Endothelial cell of umbilical vein (primary cell): Measurements from ENCODE around the gene RABIF. TPM values are rescaled to one million over a fixed set of nuclear protein-coding genes. Genes with fewer than 3 reads are reported as not detected.

ENCODE experiments used
- BruUV-seq: library from RNA; stranded (reverse); fragments of 400-500 nt; replicated peaks from 2 replicates; lab custom pipeline; 2021; lab: Mats Ljungman, UMichigan
- CTCF ChIA-PET: fragments of 300-600, 350-600 bp; sonication (Branson Sonifier 250); formaldehyde crosslinking; loops from one replicate; lab custom pipeline; 2021; ENCODE audit warnings: antibody characterized with exemption, inconsistent platforms; lab: Charles Lee
- POLR2A ChIA-PET: fragments of 300-600, 350-600 bp; sonication (Branson Sonifier 250); formaldehyde crosslinking; loops from one replicate; lab custom pipeline; 2021; ENCODE audit warnings: antibody characterized with exemption, inconsistent platforms; lab: Charles Lee
- DNase-seq: peaks from one replicate; pipeline ENCODE4 v3.0.0-alpha.2; 2011; ENCODE audit warnings: low read depth, low spot score
- FAIRE-seq: peaks from 2 replicates; lab custom pipeline; 2011; peaks lifted over from hg19 to GRCh38; lab: Jason Lieb, UNC
- H2AFZ ChIP-seq: 2 replicates; pipeline ENCODE4 v1.6.0; 2012; ENCODE audit warnings: low read depth, low read length, control low read depth, inconsistent platforms
- H3K27ac ChIP-seq: 2 replicates; pipeline ENCODE4 v1.5.1; 2011; ENCODE audit warnings: low read depth, mild to moderate bottlenecking, control low read depth, low read length, moderate library complexity; ENCODE audit not compliant: insufficient read depth
- H3K27me3 ChIP-seq, 2 experiments: 2 replicates each; pipeline versions ENCODE4 v1.6.0 to v1.6.1; 2011; ENCODE audit warnings: low read length in 2 of 2, mixed read lengths in 1 of 2; ENCODE audit not compliant: control insufficient read depth in 2 of 2, insufficient read depth in 2 of 2
- H3K36me3 ChIP-seq, 2 experiments: 2 replicates in 1 of 2; 3 replicates in 1 of 2; pipeline ENCODE4 v1.5.1; 2011; ENCODE audit warnings: low read length in 2 of 2, mild to moderate bottlenecking in 1 of 2, moderate library complexity in 1 of 2; ENCODE audit not compliant: control insufficient read depth in 2 of 2, insufficient read depth in 2 of 2; ENCODE audit errors: extremely low read depth in 1 of 2
- H3K4me1 ChIP-seq: 3 replicates; pipeline ENCODE4 v1.5.1; 2011; ENCODE audit warnings: mild to moderate bottlenecking, low read length; ENCODE audit not compliant: control insufficient read depth, insufficient read depth; ENCODE audit errors: extremely low read depth
- H3K4me2 ChIP-seq: 2 replicates; pipeline ENCODE4 v1.6.1; 2011; ENCODE audit warnings: low read length, control low read depth, mixed read lengths; ENCODE audit not compliant: insufficient read depth
- H3K4me3 ChIP-seq, 3 experiments: fragments of 200-600 bp in 1 of 3; sonication (generic), shearing (Covaris generic) in 1 of 3; replicated peaks in 1 of 3; 2 replicates each; pipeline ENCODE4 v1.5.1; 2011 to 2016; ENCODE audit warnings: control low read depth in 3 of 3, low read length in 3 of 3, mild to moderate bottlenecking in 2 of 3, inconsistent platforms in 1 of 3, low read depth in 1 of 3, moderate library complexity in 1 of 3; ENCODE audit not compliant: insufficient read depth in 1 of 3
- H3K79me2 ChIP-seq: 2 replicates; pipeline ENCODE4 v1.6.0; 2012; ENCODE audit warnings: low read length, inconsistent platforms; ENCODE audit not compliant: control insufficient read depth, insufficient read depth
- H3K9ac ChIP-seq: replicated peaks from 2 replicates; pipeline ENCODE3; 2011; ENCODE audit warnings: low read length, control low read depth; ENCODE audit not compliant: insufficient read depth; ENCODE audit errors: extremely low read depth
- H3K9me1 ChIP-seq: replicated peaks from 3 replicates; pipeline ENCODE4 v1.6.0; 2011; ENCODE audit warnings: mild to moderate bottlenecking, low read length; ENCODE audit not compliant: control insufficient read depth, insufficient read depth; ENCODE audit errors: extremely low read depth
- H3K9me3 ChIP-seq: replicated peaks from 2 replicates; pipeline ENCODE4 v1.5.1; 2012; ENCODE audit warnings: low read length, inconsistent platforms; ENCODE audit not compliant: control insufficient read depth, insufficient read depth
- H4K20me1 ChIP-seq: replicated peaks from 2 replicates; pipeline ENCODE3; 2011; ENCODE audit warnings: mild to moderate bottlenecking, low read length; ENCODE audit not compliant: control insufficient read depth, insufficient read depth; ENCODE audit errors: extremely low read depth
- CTCF ChIP-seq, 2 donors: IDR thresholded peaks; 1 replicate in 1 of 2; 2 replicates in 1 of 2; pipeline ENCODE4 v1.5.1; 2011; ENCODE audit warnings: low read length in 2 of 2, mild to moderate bottlenecking in 2 of 2, moderate library complexity in 2 of 2, control low read depth in 1 of 2, inconsistent platforms in 1 of 2, low read depth in 1 of 2; ENCODE audit not compliant: insufficient read depth in 1 of 2; ENCODE audit errors: extremely low read depth in 1 of 2
- EZH2 ChIP-seq: IDR thresholded peaks from 2 replicates; pipeline ENCODE4 v1.6.1; 2012; ENCODE audit warnings: borderline replicate concordance, low read depth, mild to moderate bottlenecking, moderate library complexity, low read length, inconsistent platforms; ENCODE audit not compliant: severe bottlenecking
- FOS ChIP-seq: IDR thresholded peaks from 2 replicates; pipeline ENCODE4 v1.6.1; 2011; ENCODE audit warnings: mild to moderate bottlenecking, low read length, moderate library complexity, borderline replicate concordance; ENCODE audit not compliant: insufficient read depth
- GATA2 ChIP-seq: IDR thresholded peaks from 2 replicates; pipeline ENCODE4 v1.7.0; 2011; ENCODE audit warnings: low read depth, mild to moderate bottlenecking, moderate library complexity, mixed read lengths, low read length; ENCODE audit not compliant: insufficient read length, insufficient read depth
- JUN ChIP-seq: IDR thresholded peaks from 2 replicates; pipeline ENCODE4 v1.6.1; 2011; ENCODE audit warnings: borderline replicate concordance, low read depth; ENCODE audit not compliant: insufficient read length, insufficient read depth
- MAX ChIP-seq: IDR thresholded peaks from 2 replicates; pipeline ENCODE4 v1.6.1; 2011; ENCODE audit not compliant: insufficient read depth, insufficient read length
- MYC ChIP-seq: IDR thresholded peaks from one replicate; pipeline ENCODE4 v1.6.1; 2011; ENCODE audit warnings: mild to moderate bottlenecking, low read depth, low read length
- POLR2A ChIP-seq: IDR thresholded peaks from 2 replicates; pipeline ENCODE4 v1.6.1; 2012; ENCODE audit warnings: low read depth, mild to moderate bottlenecking, control low read depth, low read length
- POLR2AphosphoS5 ChIP-seq: IDR thresholded peaks from 2 replicates; pipeline ENCODE4 v1.6.1; 2012; ENCODE audit warnings: low read depth, mild to moderate bottlenecking, control low read depth, low read length, moderate library complexity; ENCODE audit not compliant: insufficient read depth
- dilution Hi-C: fragments of 300-500 bp; cut with MboI; formaldehyde crosslinking; loops from one replicate; pipeline ENCODE4 v1.15.0; 2019; ENCODE audit warnings: low sequenced_read_pairs; ENCODE audit not compliant: extremely low pct_ligation_motif_present
- intact Hi-C: fragments of 100-400 bp; cut with micrococcal nuclease; formaldehyde crosslinking; loops from one replicate; pipeline ENCODE4 v1.10.0; 2022
- polyA plus RNA-seq, 4 experiments: library from polyadenylated mRNA; depleted of rRNA in 3 of 4; stranded (reverse) in 3 of 4; unstranded in 1 of 4; fragments of >200 nt; gene quantifications; 2 replicates each; pipeline versions ENCODE4 v1.2.1 to v1.2.3, GENCODE V29; 2011 to 2012; ENCODE audit warnings: missing spikeins in 1 of 4
- total RNA-seq: library from RNA; stranded (reverse); gene quantifications from 2 replicates; pipeline ENCODE4 v1.2.3, GENCODE V29; 2021

RABIF gene
- total and polyA plus RNA-seq, 2 donors (not counting 3 experiments of a cell fraction or from before 2014, with no cell fraction given): 15.8 to 17.1 TPM

- no peak for TF ChIP-seq POLR2A
- TF ChIP-seq POLR2AphosphoS5: no peak
- TF ChIP-seq EZH2: no peak
- no peak for TF ChIP-seq MAX
- no peak for TF ChIP-seq JUN
- TF ChIP-seq MYC: no peak
- no peak for TF ChIP-seq CTCF (IDR thresholded peaks at IDR 0.05; ENCODE audit: extremely low read depth in 1 of 2, insufficient read depth in 1 of 2, low read depth in 1 of 2, low read length in 2 of 2)
- no peak for TF ChIP-seq GATA2
- TF ChIP-seq FOS: no peak
- Histone ChIP-seq H3K4me2 (no peak overlapping the region), H2AFZ (no peak overlapping the region), H3K4me3 (no peak overlapping the region), H3K36me3 (peaks cover 4 to 12% of the 10 kb centered on the region in 2 experiments), H4K20me1 (no peaks in the 10 kb centered on the region), H3K27me3 (no peaks in the 10 kb centered on the region), H3K79me2 (no peaks in the 10 kb centered on the region), H3K9ac (no peak overlapping the region), H3K9me1 (no peaks in the 10 kb centered on the region), H3K4me1 (no peaks in the 10 kb centered on the region), H3K9me3 (no peaks in the 10 kb centered on the region), H3K27ac (no peak overlapping the region)
- CTCF ChIA-PET: no interaction called here
- no peak for FAIRE-seq
- intact Hi-C loops (no loop called here), dilution Hi-C loops (no loop called here)
- DNase-seq: no peak
- POLR2A ChIA-PET: no interaction called here
- BruUV-seq: no TSS peak
These were observed 20.5 kb upstream of the RABIF start for GRCh38 chr1:202909494-202909893.
